ENCODE measurements around the gene MPZ. TPM values are rescaled to one million over a fixed set of nuclear protein-coding genes. Genes with fewer than 3 reads are reported as not detected.
A peak's percentile ranks its signal among the peaks of the same experiment; 100 is the strongest.
"Not testable (repeated sequence)": the region's sequence is repeated elsewhere in the genome, so short reads cannot be mapped to it uniquely, and the experiment has no call there.

Gene MPZ
- total and polyA plus RNA-seq, 3 donors from 2014 or later: 2.3 to 4.7 (median 4.2) TPM

GRCh38 chr1:161259765-161260164 lies 50.0 kb downstream of the MPZ start:
- Histone ChIP-seq H3K27ac (no peak overlapping the region), H3K36me3 (ENCODE audit: low read depth, missing control alignments) (no peaks in the 10 kb centered on the region), H3K4me3 (no peak overlapping the region), H3K4me1 (peaks cover 13% of the 10 kb centered on the region), H3K9me3 (no peaks in the 10 kb centered on the region), H3K27me3 (no peaks in the 10 kb centered on the region)
- DNase-seq: no peak
- intact Hi-C loops (cut with DNase I; ENCODE audit: low total_unique reads): no loop called here
- 40 to 64% methylated on average over 1 of the region's 1 CpG for WGBS, 2 donors
- TF ChIP-seq POLR2A (IDR thresholded peaks at IDR 0.05) (no peak), CTCF (IDR thresholded peaks at IDR 0.05) (no peak)

- Histone ChIP-seq H3K4me1 (peaks cover 13% of the 10 kb centered on the region), H3K4me3 (peak overlapping the region; percentile 56 to 70), H3K27me3 (no peaks in the 10 kb centered on the region), H3K27ac (no peak overlapping the region), H3K36me3 (ENCODE audit: low read depth, missing control alignments) (no peaks in the 10 kb centered on the region), H3K9me3 (no peaks in the 10 kb centered on the region)
- intact Hi-C loops (cut with DNase I; ENCODE audit: low total_unique reads): no loop called here
- TF ChIP-seq POLR2A (IDR thresholded peaks at IDR 0.05) (no peak), CTCF (IDR thresholded peaks at IDR 0.05) (no peak)
- WGBS, 2 donors: 24 to 48% methylated on average over 6 of the region's 6 CpGs
- no peak for DNase-seq
These were observed 50.4 kb downstream of the MPZ start for GRCh38 chr1:161259345-161259702.

GRCh38 chr1:161258439-161259344 lies 51.1 kb downstream of the MPZ start, which contains the start of gene PCP4L1:
PCP4L1 (plus strand) TSS chr1:161258745; CDS start chr1:161258975, 230 bp downstream.
- H3K4me1 ChIP-seq: peaks cover 13% of the 10 kb centered on the region
- WGBS, 2 donors: 2 to 4% methylated on average over 21 to 53 of the region's 62 CpGs
- no peaks in the 10 kb centered on the region for H3K27me3 ChIP-seq
- no peak for TF ChIP-seq POLR2A (IDR thresholded peaks at IDR 0.05)
- no peak for TF ChIP-seq CTCF (IDR thresholded peaks at IDR 0.05)
- no peaks in the 10 kb centered on the region for H3K9me3 ChIP-seq
- no peak within 1 kb of the TSS for H3K27ac ChIP-seq
- peak; percentile 72 for DNase-seq
- no peaks in the 10 kb centered on the region for H3K36me3 ChIP-seq (ENCODE audit: low read depth, missing control alignments)
- peak within 1 kb of the TSS; percentile 56 to 70 for H3K4me3 ChIP-seq
- intact Hi-C loops (cut with DNase I; ENCODE audit: low total_unique reads): no loop called here

GRCh38 chr1:161257109-161257508 lies 52.7 kb downstream of the MPZ start:
- DNase-seq; H3K9me3 ChIP-seq; intact Hi-C loops (cut with DNase I; ENCODE audit: low total_unique reads); H3K4me3 ChIP-seq; H3K36me3 ChIP-seq (ENCODE audit: low read depth, missing control alignments); H3K27ac ChIP-seq; H3K27me3 ChIP-seq: not testable (repeated sequence)
- 81 to 89% methylated on average over 5 of the region's 5 CpGs for WGBS, 2 donors
- peaks cover 13% of the 10 kb centered on the region for H3K4me1 ChIP-seq

GRCh38 chr1:161255955-161256520 lies 53.7 kb downstream of the MPZ start:
- 90 to 98% methylated on average over 4 of the region's 4 CpGs for WGBS, 2 donors
- H3K4me1 ChIP-seq: peaks cover 13% of the 10 kb centered on the region
- H3K9me3 ChIP-seq; DNase-seq; H3K27me3 ChIP-seq; H3K4me3 ChIP-seq; intact Hi-C loops (cut with DNase I; ENCODE audit: low total_unique reads); H3K36me3 ChIP-seq (ENCODE audit: low read depth, missing control alignments); H3K27ac ChIP-seq: not testable (repeated sequence)

GRCh38 chr1:161255302-161255701 lies 54.5 kb downstream of the MPZ start:
- H3K9me3 ChIP-seq: not testable (repeated sequence)

More at GRCh38 chr1:161255302-161255701, 54.5 kb downstream of the MPZ start:
- H3K4me3 ChIP-seq; H3K27me3 ChIP-seq; H3K27ac ChIP-seq; intact Hi-C loops (cut with DNase I; ENCODE audit: low total_unique reads); H3K36me3 ChIP-seq (ENCODE audit: low read depth, missing control alignments); DNase-seq: not testable (repeated sequence)
- peaks cover 12% of the 10 kb centered on the region for H3K4me1 ChIP-seq
- WGBS, 2 donors: 88 to 91% methylated on average over 5 of the region's 5 CpGs
